GM06990 (cell line): ENCODE measurements around the gene GLG1.

Experiments used
- DNase-seq: peaks from one replicate; pipeline ENCODE4 v3.0.0-alpha.2; 2011; ENCODE audit not compliant: insufficient read length; ENCODE audit errors: extremely low read depth
- H3K27me3 ChIP-seq: replicated peaks from 2 replicates; pipeline ENCODE4 v1.6.0; 2011; ENCODE audit warnings: low read length; ENCODE audit not compliant: control insufficient read depth, insufficient read depth
- H3K36me3 ChIP-seq: 2 replicates; pipeline ENCODE4 v1.5.1; 2011; ENCODE audit warnings: low read length; ENCODE audit not compliant: control insufficient read depth, insufficient read depth
- H3K4me3 ChIP-seq: replicated peaks from 2 replicates; pipeline ENCODE4 v1.5.1; 2011; ENCODE audit warnings: low read depth, mild to moderate bottlenecking, control low read depth, low read length
- TF ChIP-seq, protein P1 (sequence below): IDR thresholded peaks from 2 replicates; pipeline ENCODE4 v1.5.1; 2011; ENCODE audit warnings: low read length, control low read depth, mild to moderate bottlenecking, inconsistent platforms; ENCODE audit not compliant: insufficient read depth, poor library complexity, severe bottlenecking

The GLG1 gene

DNA sequence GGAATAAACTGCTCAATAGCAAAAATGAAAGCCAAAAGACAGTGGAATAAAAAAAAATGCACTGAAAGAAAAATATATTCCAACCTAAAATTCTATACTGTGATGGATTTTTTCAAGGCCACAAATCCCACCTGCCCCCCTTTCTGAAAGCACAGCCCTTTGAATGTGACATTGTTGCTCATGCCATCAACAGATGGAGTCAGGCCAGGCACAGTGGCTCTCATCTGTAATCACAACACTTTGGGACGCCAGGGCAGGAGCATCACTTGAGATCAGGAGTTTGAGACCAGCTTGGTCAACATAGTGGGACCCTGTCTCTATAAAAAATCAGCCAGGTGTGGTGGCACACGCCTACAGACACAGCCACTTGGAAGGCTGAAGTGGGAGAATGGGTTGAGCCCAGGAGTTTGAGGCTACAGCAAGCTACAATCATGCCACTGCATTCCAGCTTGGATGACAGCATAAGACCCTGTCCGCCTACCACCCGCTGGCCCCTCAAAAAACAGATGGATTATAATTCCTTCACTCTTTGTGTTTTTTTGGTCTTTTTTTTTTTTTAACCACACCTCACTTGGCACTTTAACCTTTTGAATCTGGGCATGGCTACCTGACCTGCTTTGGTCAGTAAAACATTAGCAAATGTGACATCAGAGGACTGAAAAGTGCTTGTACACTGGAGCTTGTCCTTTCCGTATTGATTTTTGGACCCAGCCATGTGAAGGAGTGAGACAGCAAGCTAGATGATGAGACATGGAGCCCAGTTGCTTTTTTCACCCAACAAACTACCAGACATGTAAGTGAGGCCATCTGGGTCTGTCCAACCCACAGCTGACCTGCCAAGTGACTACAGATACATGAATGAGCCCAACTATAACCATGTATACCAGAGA lies 36.3 kb downstream of the GLG1 start:
- TF ChIP-seq, protein P1, sequence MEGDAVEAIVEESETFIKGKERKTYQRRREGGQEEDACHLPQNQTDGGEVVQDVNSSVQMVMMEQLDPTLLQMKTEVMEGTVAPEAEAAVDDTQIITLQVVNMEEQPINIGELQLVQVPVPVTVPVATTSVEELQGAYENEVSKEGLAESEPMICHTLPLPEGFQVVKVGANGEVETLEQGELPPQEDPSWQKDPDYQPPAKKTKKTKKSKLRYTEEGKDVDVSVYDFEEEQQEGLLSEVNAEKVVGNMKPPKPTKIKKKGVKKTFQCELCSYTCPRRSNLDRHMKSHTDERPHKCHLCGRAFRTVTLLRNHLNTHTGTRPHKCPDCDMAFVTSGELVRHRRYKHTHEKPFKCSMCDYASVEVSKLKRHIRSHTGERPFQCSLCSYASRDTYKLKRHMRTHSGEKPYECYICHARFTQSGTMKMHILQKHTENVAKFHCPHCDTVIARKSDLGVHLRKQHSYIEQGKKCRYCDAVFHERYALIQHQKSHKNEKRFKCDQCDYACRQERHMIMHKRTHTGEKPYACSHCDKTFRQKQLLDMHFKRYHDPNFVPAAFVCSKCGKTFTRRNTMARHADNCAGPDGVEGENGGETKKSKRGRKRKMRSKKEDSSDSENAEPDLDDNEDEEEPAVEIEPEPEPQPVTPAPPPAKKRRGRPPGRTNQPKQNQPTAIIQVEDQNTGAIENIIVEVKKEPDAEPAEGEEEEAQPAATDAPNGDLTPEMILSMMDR: no peak
- H3K4me3 ChIP-seq: no peak overlapping the region
- H3K27me3 ChIP-seq: no peaks in the 10 kb centered on the region
- H3K36me3 ChIP-seq: no peaks in the 10 kb centered on the region
- no peak for DNase-seq

DNA sequence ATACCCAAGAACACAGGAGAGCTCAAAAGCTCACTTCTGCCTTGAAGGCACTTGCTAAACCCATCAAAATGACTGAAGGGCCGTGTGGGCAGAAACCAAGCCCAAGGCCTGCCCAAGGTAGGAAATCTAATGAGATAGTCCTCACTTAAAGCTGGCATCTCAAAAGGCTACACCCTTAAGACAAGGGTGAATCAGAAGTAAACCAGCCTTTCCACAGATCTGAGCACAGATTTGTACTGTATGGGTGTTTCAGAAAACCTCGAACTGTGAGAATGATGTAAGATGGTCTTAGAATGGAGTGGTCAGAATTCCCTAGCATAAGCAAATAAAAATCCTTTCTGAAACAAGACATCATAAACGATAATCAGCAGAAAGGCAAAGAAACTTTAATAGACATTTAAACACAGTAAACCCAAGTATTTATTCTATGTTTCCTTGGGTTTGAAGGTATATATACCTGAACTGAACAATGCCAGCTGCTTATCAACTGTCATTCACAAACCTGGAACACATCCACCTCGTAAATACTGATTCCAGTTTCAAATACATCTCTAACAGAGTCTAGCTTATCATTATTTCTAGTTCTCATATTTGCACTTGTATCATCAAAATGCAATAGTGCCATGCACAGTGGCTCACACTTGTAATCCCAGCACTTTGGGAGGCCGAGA lies 37.8 kb downstream of the GLG1 start:
- Histone ChIP-seq H3K4me3 (no peak overlapping the region), H3K27me3 (no peaks in the 10 kb centered on the region), H3K36me3 (no peaks in the 10 kb centered on the region)
- TF ChIP-seq, protein P1: no peak
- DNase-seq: no peak

DNA sequence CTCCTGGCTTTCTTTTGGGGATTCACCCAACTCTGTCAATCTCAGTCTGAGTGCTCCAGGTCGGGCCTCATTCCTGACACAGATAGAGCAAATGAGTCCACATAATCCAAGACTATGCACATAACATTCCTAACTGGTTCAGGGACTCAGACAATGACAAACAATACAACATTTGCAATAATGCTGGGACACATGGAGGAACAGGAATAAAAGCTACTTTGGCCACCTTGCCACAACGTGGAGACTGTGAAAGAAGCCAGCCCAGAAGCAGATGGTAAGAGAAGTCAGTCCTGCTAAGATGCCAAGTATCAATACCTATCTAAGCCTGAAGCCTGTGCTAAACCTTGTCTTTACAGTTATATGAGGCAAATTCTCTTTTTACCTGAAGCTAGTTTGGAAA lies 39.0 kb downstream of the GLG1 start:
- TF ChIP-seq, protein P1: no peak
- no peaks in the 10 kb centered on the region for H3K36me3 ChIP-seq

DNA sequence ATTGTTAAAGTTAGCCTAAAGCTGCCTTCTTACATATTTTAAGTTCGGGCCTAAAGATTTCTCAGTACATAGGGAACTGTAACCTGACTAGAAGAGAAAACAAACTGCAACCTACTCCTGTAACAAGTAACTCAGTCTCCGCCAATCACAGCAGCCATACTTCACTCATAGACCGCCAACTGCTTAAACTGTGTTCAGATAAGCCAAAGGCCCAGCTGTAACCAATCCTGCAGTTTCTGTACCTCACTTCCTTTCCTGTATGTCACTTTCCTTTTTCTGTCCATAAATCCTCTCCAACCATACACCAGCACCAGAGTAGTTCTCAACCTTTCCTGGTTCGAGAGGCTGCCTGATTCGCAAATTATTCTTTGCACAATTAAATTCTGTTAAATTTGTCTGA lies 41.5 kb downstream of the GLG1 start:
- no peak for DNase-seq
- no peak overlapping the region for H3K4me3 ChIP-seq
- TF ChIP-seq, protein P1: no peak
- no peaks in the 10 kb centered on the region for H3K27me3 ChIP-seq
- no peaks in the 10 kb centered on the region for H3K36me3 ChIP-seq

More for the DNA sequence above, 39.0 kb downstream of the GLG1 start:
- no peak for DNase-seq
- H3K27me3 ChIP-seq: no peaks in the 10 kb centered on the region
- no peak overlapping the region for H3K4me3 ChIP-seq

DNA sequence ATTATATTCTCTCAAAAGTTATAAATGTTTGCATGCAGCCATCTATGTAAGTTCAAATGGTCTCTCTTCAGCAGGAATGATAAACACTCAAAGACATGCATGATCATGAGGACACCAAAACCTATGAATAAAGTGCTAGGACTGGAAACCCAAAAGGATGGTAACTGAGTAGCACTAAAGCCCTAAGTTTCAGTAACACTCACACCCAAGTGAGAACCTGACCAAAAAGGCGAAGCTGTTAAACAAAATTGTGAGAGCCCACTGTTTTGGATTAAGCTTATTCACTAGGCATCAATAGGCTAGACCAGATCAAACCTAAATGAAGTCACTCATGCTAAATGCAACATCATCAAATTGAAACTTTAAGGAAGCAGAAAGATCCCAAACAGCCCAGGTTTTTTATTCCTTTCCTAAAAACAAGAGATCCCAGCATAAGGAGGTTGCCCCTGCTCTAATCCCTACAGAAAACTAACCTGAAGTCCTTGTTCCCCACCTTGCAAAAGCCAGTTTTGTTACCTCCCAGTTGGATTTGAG lies 42.4 kb downstream of the GLG1 start:
- Histone ChIP-seq H3K4me3 (no peak overlapping the region), H3K27me3 (no peaks in the 10 kb centered on the region), H3K36me3 (no peaks in the 10 kb centered on the region)
- TF ChIP-seq, protein P1: no peak
- no peak for DNase-seq
